NB4 (cell line): ENCODE data around the gene TRIM71.
"Not testable (repeated sequence)": the region's sequence is repeated elsewhere in the genome, so short reads cannot be mapped to it uniquely, and the experiment has no call there.

Source experiments
- DNase-seq: peaks from one replicate; pipeline ENCODE4 v3.0.0; 2010; ENCODE audit warnings: low read depth
- H3K4me3 ChIP-seq: one replicate; pipeline ENCODE4 v1.5.1; 2011; ENCODE audit warnings: mild to moderate bottlenecking, low read depth, low read length, moderate library complexity
- MYC ChIP-seq: IDR thresholded peaks from 2 replicates; pipeline ENCODE4 v1.6.1; 2011; ENCODE audit warnings: low read depth, low read length
- POLR2A ChIP-seq: IDR thresholded peaks from 2 replicates; pipeline ENCODE4 v1.6.1; 2011; ENCODE audit warnings: mild to moderate bottlenecking; ENCODE audit not compliant: insufficient read length; ENCODE audit errors: extremely low read depth
- TF ChIP-seq, protein P1 (sequence below): IDR thresholded peaks from 2 replicates; pipeline ENCODE4 v1.6.1; 2011; ENCODE audit warnings: low read depth, low read length
- TF ChIP-seq, protein P2 (sequence below): IDR thresholded peaks from one replicate; pipeline ENCODE4 v1.5.1; 2012; ENCODE audit warnings: low read depth, low read length

The TRIM71 gene

DNA sequence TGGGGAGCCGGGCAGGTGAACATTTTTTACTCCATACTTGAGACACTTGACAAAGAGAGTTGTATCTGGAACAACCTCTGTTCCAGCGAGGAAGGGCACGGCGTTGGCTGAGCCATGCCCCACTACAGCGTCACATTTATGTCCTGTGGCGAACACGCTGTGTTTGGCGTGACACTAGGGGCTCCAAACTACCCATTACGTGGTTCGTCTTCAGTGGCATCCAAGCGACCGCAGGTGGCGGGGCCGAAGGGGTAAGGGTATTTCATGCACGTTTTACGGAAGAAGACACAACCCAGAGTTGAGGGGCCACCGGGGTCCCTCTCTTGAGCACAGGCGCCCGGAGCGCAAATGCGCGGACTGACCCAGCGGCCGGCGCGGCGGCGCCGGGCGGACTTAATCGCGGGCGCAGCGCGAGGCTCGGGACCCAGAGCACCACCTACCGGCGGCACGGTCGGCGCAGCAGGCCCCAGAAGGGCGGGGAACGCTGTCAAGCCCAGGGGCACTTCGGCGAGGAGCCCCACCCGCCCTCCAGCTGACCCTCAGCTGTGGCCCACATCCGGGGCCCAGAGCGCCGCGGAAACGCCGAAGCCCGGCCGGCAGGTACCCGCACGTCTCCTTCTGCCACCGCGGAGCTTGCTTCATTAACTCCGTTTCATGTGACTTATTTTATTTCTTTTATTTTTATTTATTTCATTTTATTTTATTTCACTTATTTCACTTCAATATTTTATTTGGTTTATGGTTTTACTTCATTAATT lies 36.4 kb upstream of the TRIM71 start:
- H3K4me3 ChIP-seq: peak overlapping the region; percentile 65
- TF ChIP-seq MYC: peak; percentile 64
- TF ChIP-seq, protein P1, sequence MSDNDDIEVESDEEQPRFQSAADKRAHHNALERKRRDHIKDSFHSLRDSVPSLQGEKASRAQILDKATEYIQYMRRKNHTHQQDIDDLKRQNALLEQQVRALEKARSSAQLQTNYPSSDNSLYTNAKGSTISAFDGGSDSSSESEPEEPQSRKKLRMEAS: peak; percentile 76
- TF ChIP-seq POLR2A: no peak
- TF ChIP-seq, protein P2, sequence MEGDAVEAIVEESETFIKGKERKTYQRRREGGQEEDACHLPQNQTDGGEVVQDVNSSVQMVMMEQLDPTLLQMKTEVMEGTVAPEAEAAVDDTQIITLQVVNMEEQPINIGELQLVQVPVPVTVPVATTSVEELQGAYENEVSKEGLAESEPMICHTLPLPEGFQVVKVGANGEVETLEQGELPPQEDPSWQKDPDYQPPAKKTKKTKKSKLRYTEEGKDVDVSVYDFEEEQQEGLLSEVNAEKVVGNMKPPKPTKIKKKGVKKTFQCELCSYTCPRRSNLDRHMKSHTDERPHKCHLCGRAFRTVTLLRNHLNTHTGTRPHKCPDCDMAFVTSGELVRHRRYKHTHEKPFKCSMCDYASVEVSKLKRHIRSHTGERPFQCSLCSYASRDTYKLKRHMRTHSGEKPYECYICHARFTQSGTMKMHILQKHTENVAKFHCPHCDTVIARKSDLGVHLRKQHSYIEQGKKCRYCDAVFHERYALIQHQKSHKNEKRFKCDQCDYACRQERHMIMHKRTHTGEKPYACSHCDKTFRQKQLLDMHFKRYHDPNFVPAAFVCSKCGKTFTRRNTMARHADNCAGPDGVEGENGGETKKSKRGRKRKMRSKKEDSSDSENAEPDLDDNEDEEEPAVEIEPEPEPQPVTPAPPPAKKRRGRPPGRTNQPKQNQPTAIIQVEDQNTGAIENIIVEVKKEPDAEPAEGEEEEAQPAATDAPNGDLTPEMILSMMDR: peak; percentile 75
- peak; percentile 93 for DNase-seq

DNA sequence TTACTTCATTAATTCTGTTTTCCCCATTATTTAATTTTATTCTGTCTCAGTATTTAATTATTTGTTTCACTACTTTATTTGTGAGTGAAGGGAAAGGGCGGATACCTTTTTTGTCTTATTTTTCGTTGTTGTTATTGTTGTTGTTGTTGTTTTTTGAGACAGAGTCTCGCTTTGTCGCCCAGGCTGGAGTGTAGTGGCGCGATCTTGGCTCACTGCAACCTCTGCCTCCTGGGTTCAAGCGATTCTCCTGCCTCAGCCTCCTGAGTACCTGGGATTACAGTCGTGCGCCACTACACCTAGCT lies 35.9 kb upstream of the TRIM71 start:
- not testable (repeated sequence) for H3K4me3 ChIP-seq, DNase-seq

DNA sequence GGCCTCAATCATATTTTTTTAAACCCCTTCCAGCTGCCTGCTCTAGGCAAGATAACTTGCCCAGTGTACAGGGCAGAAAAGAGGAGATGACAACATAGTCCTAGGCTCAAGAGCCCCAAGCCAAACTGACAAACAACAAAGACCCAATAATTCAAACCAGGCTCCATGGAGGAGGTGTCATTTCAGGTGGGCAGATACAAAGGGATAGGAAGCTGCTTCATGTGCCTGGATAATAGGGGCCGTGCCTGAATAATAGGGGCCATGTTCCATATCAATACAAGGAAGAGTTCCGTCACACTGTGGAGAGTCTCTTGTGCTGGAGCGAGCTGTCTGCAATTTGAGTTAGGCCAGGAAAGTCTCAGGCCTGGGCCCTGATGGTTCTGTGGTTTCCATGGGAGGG lies 35.4 kb upstream of the TRIM71 start:
- peak; percentile 45 for DNase-seq
- H3K4me3 ChIP-seq: no peak overlapping the region
- TF ChIP-seq, protein P2: no peak
- TF ChIP-seq, protein P1: no peak
- TF ChIP-seq MYC: no peak
- TF ChIP-seq POLR2A: no peak

DNA sequence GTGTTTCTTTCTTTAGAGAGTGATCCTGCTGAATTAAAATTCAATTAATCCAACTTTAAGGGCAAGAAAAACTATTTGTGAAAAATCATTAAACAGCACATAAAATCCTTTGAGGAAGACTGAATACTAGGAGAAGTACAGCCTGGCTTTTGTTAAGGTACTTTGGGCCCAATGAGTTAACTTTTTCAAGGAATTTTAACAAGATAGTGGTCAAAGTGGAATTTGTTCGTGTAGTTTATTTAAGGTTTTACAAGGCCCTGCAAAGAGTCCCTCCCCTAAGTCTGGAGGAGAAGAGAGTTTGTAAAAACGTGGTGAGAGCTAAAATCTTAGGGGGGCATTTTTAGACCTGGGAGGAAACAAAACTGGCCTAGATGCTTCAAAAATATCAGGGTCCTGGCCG lies 26.0 kb upstream of the TRIM71 start:
- no peak for DNase-seq
- TF ChIP-seq MYC: no peak
- TF ChIP-seq, protein P2: no peak
- TF ChIP-seq, protein P1: no peak
- no peak for TF ChIP-seq POLR2A
- no peak overlapping the region for H3K4me3 ChIP-seq

DNA sequence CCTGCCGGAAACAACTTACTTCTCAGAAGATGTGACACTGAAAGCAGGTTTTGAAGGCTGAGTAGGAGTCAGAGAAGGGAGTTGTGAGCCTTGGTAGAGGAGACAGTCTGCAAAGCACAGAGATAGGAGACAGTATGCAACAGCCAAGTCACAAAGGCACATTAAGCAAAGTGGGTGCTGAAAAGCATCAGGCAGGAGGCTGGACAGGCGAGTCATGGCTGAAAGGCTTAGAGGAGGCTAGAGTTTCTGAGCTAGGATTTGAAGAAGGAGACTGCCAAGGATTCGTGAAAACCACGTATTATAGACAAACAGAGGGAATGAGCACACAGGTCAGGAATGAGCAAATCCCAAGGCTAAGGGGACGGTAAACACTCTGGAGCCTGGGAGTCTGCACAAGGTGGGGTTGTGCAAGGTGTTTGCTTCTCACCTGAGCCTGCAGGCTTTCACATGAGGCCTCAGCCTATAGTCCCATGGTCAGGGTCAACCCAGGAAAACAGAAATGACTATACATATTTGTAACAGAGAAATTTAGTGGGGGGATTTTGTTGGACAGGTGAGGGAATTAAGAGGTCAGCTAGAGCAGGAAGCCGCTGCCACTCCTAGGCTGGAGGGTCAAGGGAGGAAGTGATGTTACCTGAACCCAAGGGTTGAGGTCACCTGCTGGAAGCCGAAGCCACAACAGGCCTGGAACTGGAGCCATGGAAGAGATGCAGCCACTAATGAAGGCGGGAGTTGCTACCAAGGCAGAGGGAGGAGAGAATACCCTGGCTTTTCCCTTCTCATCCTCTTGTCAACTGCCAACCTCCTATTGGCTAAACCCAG lies 23.1 kb upstream of the TRIM71 start:
- H3K4me3 ChIP-seq: no peak overlapping the region
- no peak for TF ChIP-seq POLR2A
- TF ChIP-seq, protein P1: no peak
- no peak for TF ChIP-seq MYC
- TF ChIP-seq, protein P2: no peak
- no peak for DNase-seq

DNA sequence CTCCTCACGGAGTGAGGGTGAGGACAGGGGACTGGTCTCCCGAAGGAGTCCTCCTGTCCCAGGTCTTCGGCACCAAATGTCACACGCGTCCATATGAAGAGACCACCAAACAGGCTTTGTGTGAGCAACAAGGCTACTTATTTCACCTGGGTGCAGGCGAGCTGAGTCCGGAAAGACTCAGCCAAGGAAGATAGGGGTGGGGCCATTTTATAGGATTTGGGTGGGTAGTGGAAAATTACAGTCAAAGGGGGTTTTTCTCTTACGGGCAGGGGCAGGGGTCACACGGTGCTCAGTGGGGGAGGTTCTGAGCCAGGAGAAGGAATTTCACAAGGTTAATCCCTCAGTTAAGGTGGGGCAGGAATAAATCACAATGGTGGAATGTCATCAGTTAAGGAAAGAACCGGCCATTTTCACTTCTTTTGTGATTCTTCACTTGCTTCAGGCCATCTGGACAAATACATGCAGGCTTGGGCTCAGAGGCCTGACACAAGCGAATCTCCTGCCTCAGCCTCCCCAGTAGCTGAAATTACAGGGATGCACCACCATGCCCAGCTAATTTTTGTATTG lies 21.3 kb upstream of the TRIM71 start:
- not testable (repeated sequence) for DNase-seq, H3K4me3 ChIP-seq
